Uterus (tissue), 2 donors: Measurements from ENCODE around the gene RNF125.

Experiments used
- POLR2A ChIP-seq, 2 donors: fragments of 450-650 bp; IDR thresholded peaks; one replicate each; pipeline ENCODE4 v1.6.1; 2016; ENCODE audit warnings: antibody characterized with exemption in 2 of 2, mild to moderate bottlenecking in 1 of 2, moderate library complexity in 1 of 2
- TF ChIP-seq, protein P1 (sequence below), 4 experiments: fragments of 200-600 bp in 2 of 4; fragments of 450-650 bp in 2 of 4; sonication (generic) in 2 of 4; IDR thresholded peaks; one replicate each; pipeline ENCODE4 v1.5.1; 2016 to 2019; ENCODE audit warnings: antibody characterized with exemption in 4 of 4, mild to moderate bottlenecking in 2 of 4, moderate library complexity in 1 of 4

DNA sequence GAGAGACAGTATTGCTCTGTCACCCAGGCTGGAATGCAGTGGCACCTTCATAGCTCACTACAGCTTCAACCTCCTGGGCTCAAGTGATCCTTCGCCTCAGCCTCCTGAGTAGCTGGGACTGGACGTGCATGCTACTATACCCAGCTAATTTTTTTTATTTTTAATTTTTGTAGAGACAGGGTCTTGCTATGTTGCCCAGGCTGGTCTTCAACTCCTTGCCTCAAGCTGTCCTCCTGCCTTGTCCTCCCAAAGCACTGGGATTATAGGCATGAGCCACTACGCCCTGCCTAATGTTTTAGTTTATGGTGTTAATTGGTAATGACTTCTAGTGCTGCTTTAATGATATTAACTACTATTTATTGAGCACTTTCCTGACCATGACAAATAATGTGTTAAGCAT lies 91.4 kb downstream of the RNF125 start:
- TF ChIP-seq, protein P1, sequence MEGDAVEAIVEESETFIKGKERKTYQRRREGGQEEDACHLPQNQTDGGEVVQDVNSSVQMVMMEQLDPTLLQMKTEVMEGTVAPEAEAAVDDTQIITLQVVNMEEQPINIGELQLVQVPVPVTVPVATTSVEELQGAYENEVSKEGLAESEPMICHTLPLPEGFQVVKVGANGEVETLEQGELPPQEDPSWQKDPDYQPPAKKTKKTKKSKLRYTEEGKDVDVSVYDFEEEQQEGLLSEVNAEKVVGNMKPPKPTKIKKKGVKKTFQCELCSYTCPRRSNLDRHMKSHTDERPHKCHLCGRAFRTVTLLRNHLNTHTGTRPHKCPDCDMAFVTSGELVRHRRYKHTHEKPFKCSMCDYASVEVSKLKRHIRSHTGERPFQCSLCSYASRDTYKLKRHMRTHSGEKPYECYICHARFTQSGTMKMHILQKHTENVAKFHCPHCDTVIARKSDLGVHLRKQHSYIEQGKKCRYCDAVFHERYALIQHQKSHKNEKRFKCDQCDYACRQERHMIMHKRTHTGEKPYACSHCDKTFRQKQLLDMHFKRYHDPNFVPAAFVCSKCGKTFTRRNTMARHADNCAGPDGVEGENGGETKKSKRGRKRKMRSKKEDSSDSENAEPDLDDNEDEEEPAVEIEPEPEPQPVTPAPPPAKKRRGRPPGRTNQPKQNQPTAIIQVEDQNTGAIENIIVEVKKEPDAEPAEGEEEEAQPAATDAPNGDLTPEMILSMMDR (IDR thresholded peaks at IDR 0.05) = no peak
- no peak for TF ChIP-seq POLR2A (IDR thresholded peaks at IDR 0.05)
